Measurements from ENCODE around the gene DFFB. TPM values are rescaled to one million over a fixed set of nuclear protein-coding genes. Genes with fewer than 3 reads are reported as not detected.

DFFB gene
- total RNA-seq, 1 experiment from 2014 or later: 9.0 TPM

DNA sequence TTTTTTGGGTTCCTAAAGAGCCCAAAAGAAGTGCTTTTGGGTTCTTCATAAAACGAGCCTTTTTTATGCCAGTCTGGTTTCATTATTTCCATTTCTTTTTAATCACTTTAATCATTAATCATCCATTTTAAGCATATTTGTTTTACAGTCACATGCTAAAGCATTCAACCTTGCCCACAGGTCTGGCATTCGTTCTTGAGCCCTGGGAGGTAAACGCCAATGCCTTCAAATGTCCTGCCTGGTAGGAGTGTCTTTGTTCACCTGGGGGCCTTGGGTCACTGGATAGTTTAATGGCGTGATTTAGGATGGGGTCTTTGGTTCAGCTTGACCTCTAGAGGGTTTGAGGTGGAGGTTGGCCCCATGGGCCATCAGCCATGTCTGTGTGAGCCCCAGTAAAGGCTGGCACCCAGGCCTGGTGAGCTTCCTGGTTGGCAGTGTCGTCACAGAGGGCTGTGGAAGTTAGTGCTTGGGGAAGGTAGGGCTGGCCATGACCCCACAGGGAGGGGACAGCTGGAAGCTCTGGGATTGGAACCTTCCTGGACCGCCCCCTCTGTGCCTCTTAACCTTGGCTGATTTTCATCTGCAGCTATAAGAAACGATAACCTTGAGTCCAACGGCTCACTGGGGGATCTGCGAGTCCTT, 22.6 kb downstream of the DFFB start:
- RAD21 ChIA-PET (ENCODE audit: low non-redundant PET in 1 of 2, low total read pairs in 2 of 2, uncharacterized antibody in 2 of 2, unreplicated experiment in 2 of 2): no interaction called here
- BruUV-seq (replicated peaks): no TSS peak
- TF ChIP-seq CEBPB (IDR thresholded peaks at IDR 0.05; ENCODE audit: low read depth) (no peak), JUND (IDR thresholded peaks at IDR 0.05) (no peak), RAD21 (IDR thresholded peaks at IDR 0.05; ENCODE audit: low read depth) (no peak)
- TF ChIP-seq, protein P1, sequence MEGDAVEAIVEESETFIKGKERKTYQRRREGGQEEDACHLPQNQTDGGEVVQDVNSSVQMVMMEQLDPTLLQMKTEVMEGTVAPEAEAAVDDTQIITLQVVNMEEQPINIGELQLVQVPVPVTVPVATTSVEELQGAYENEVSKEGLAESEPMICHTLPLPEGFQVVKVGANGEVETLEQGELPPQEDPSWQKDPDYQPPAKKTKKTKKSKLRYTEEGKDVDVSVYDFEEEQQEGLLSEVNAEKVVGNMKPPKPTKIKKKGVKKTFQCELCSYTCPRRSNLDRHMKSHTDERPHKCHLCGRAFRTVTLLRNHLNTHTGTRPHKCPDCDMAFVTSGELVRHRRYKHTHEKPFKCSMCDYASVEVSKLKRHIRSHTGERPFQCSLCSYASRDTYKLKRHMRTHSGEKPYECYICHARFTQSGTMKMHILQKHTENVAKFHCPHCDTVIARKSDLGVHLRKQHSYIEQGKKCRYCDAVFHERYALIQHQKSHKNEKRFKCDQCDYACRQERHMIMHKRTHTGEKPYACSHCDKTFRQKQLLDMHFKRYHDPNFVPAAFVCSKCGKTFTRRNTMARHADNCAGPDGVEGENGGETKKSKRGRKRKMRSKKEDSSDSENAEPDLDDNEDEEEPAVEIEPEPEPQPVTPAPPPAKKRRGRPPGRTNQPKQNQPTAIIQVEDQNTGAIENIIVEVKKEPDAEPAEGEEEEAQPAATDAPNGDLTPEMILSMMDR (IDR thresholded peaks at IDR 0.05 in 2 of 3, conservative IDR thresholded peaks at IDR 0.05 in 1 of 3; ENCODE audit: borderline replicate concordance in 1 of 3, insufficient read depth in 1 of 3, low read depth in 2 of 3, low read length in 2 of 3): no peak

DNA sequence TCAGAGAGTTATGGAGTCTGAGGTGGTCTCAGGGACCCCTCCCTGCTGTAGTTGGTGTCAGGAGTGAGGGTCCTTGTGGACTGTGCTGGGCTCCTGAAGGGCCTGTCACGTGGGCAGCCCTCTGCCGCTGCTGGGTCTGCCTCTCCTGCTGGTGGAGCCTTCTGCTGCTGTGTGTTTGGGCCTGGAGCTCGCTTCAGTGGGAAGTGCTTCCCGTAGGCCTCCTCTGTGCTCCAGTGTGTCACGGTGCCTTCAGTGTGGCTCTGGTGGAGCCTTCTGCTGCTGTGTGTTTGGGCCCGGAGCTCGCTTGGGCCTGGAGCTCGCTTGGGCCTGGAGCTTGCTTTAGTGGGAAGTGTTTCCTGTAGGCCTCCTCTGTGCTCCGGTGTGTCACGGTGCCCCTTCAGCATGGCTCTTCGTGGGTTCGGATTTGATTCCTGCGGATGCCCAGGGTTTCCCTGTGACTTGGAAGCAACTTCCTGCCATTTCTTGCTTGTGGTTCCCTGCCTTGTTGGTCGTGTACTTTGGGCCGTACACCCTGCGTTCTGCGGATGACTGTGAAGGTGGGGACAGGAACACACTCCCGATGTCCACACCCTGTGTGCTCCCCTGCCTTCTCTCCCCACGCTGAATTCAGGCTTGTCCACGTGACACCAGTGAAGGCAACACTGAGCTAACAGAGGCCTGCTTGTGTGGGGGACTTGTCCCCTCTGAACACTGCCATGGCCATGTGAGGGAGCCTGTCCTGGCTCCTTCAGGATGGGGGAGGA, 23.3 kb downstream of the DFFB start:
- DNase-seq (ENCODE audit: low read depth, low spot score): no peak
- H3K27me3 ChIP-seq (ENCODE audit: insufficient read depth, low read length): no peaks in the 10 kb centered on the region
- ChIA-PET RAD21 (ENCODE audit: low non-redundant PET in 1 of 2, low total read pairs in 2 of 2, uncharacterized antibody in 2 of 2, unreplicated experiment in 2 of 2) (no interaction called here), CTCF (no interaction called here), POLR2A (no interaction called here)
- TF ChIP-seq, protein P2, sequence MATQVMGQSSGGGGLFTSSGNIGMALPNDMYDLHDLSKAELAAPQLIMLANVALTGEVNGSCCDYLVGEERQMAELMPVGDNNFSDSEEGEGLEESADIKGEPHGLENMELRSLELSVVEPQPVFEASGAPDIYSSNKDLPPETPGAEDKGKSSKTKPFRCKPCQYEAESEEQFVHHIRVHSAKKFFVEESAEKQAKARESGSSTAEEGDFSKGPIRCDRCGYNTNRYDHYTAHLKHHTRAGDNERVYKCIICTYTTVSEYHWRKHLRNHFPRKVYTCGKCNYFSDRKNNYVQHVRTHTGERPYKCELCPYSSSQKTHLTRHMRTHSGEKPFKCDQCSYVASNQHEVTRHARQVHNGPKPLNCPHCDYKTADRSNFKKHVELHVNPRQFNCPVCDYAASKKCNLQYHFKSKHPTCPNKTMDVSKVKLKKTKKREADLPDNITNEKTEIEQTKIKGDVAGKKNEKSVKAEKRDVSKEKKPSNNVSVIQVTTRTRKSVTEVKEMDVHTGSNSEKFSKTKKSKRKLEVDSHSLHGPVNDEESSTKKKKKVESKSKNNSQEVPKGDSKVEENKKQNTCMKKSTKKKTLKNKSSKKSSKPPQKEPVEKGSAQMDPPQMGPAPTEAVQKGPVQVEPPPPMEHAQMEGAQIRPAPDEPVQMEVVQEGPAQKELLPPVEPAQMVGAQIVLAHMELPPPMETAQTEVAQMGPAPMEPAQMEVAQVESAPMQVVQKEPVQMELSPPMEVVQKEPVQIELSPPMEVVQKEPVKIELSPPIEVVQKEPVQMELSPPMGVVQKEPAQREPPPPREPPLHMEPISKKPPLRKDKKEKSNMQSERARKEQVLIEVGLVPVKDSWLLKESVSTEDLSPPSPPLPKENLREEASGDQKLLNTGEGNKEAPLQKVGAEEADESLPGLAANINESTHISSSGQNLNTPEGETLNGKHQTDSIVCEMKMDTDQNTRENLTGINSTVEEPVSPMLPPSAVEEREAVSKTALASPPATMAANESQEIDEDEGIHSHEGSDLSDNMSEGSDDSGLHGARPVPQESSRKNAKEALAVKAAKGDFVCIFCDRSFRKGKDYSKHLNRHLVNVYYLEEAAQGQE (IDR thresholded peaks at IDR 0.05; ENCODE audit: low read depth): no peak
- TF ChIP-seq ZFX (IDR thresholded peaks at IDR 0.05) (no peak), CBX3 (IDR thresholded peaks at IDR 0.05; ENCODE audit: low read depth) (no peak), ELF1 (IDR thresholded peaks at IDR 0.05; ENCODE audit: borderline replicate concordance, low read depth) (no peak), POLR2AphosphoS5 (IDR thresholded peaks at IDR 0.05; ENCODE audit: low read depth, low read length) (no peak), POLR2A (IDR thresholded peaks at IDR 0.05; ENCODE audit: borderline replicate concordance, extremely low read depth, insufficient read depth, insufficient read length) (no peak)
- TF ChIP-seq, protein P3, sequence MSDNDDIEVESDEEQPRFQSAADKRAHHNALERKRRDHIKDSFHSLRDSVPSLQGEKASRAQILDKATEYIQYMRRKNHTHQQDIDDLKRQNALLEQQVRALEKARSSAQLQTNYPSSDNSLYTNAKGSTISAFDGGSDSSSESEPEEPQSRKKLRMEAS (IDR thresholded peaks at IDR 0.05): no peak
- no peak overlapping the region for H3K27ac ChIP-seq (ENCODE audit: low read depth, low read length)
- no peak overlapping the region for H2AFZ ChIP-seq (ENCODE audit: low read depth, low read length, poor library complexity, severe bottlenecking)
- no peak for ATAC-seq
- no peak overlapping the region for H3K9ac ChIP-seq (ENCODE audit: low read length)
- H3K4me2 ChIP-seq (ENCODE audit: low read length): no peak overlapping the region
- no peaks in the 10 kb centered on the region for H3K4me1 ChIP-seq (ENCODE audit: control insufficient read depth in 1 of 2, insufficient read depth in 2 of 2, low read length in 2 of 2)
- no TSS peak for BruUV-seq (replicated peaks)
- H3K4me3 ChIP-seq (replicated peaks in 1 of 2; ENCODE audit: low read depth in 1 of 2, low read length in 2 of 2): no peak overlapping the region
- no peaks in the 10 kb centered on the region for H3K79me2 ChIP-seq (ENCODE audit: insufficient read depth, low read length)
- H3K36me3 ChIP-seq (ENCODE audit: control insufficient read depth in 1 of 2, insufficient read depth in 2 of 2, low read length in 2 of 2): no peaks in the 10 kb centered on the region; a peak in 2 of 4 replicates
- intact Hi-C loops (cut with micrococcal nuclease): no loop called here
- H3K9me2 ChIP-seq (ENCODE audit: insufficient read depth): no peaks in the 10 kb centered on the region
- H3K9me3 ChIP-seq (ENCODE audit: control insufficient read depth in 1 of 2, insufficient read depth in 1 of 2, low read depth in 1 of 2, low read length in 2 of 2): peaks cover 3 to 5% of the 10 kb centered on the region in 2 experiments; a peak in 2 of 4 replicates
- H4K20me1 ChIP-seq (ENCODE audit: insufficient read depth): no peaks in the 10 kb centered on the region

More for the DNA sequence above, 22.6 kb downstream of the DFFB start:
- Histone ChIP-seq H3K4me3 (replicated peaks in 1 of 2; ENCODE audit: low read depth in 1 of 2, low read length in 2 of 2) (no peak overlapping the region), H3K4me2 (ENCODE audit: low read length) (no peak overlapping the region), H3K27me3 (ENCODE audit: insufficient read depth, low read length) (no peaks in the 10 kb centered on the region), H3K9ac (ENCODE audit: low read length) (no peak overlapping the region), H3K4me1 (ENCODE audit: control insufficient read depth in 1 of 2, insufficient read depth in 2 of 2, low read length in 2 of 2) (no peaks in the 10 kb centered on the region), H3K9me2 (ENCODE audit: insufficient read depth) (no peaks in the 10 kb centered on the region), H3K36me3 (ENCODE audit: control insufficient read depth in 1 of 2, insufficient read depth in 2 of 2, low read length in 2 of 2) (peaks cover 0 to 4% of the 10 kb centered on the region in 2 experiments; a peak in 2 of 4 replicates), H2AFZ (ENCODE audit: low read depth, low read length, poor library complexity, severe bottlenecking) (no peak overlapping the region), H3K27ac (ENCODE audit: low read depth, low read length) (no peak overlapping the region), H3K79me2 (ENCODE audit: insufficient read depth, low read length) (no peaks in the 10 kb centered on the region), H4K20me1 (ENCODE audit: insufficient read depth) (no peaks in the 10 kb centered on the region), H3K9me3 (ENCODE audit: control insufficient read depth in 1 of 2, insufficient read depth in 1 of 2, low read depth in 1 of 2, low read length in 2 of 2) (peaks cover 3 to 5% of the 10 kb centered on the region in 2 experiments; a peak in 2 of 4 replicates)
- POLR2A ChIA-PET: no interaction called here
- CTCF ChIA-PET: no interaction called here
- intact Hi-C loops (cut with micrococcal nuclease): no loop called here
- DNase-seq (ENCODE audit: low read depth, low spot score) (no peak), ATAC-seq (no peak)
